ENCODE results near the gene CPEB3. TPM values are rescaled to one million over a fixed set of nuclear protein-coding genes. Genes with fewer than 3 reads are reported as not detected.

Gene CPEB3
- polyA plus RNA-seq, 2 of the 4 experiments (the other 2 are of a cell fraction) = 0.37 to 0.41 TPM

- Histone ChIP-seq H3K9me3 (no peaks in the 10 kb centered on the region), H3K4me1 (no peaks in the 10 kb centered on the region), H3K4me2 (no peak overlapping the region), H3K27ac (no peak overlapping the region), H3K4me3 (no peak overlapping the region)
- DNase-seq (ENCODE audit: low read depth in 1 of 2, low spot score in 1 of 2) = no peak
- TF ChIP-seq SREBF2 (IDR thresholded peaks at IDR 0.05) = no peak
- TF ChIP-seq ZFP36 (IDR thresholded peaks at IDR 0.05; ENCODE audit: borderline replicate concordance, partially characterized antibody) = no peak
- no peak for TF ChIP-seq CTCF (IDR thresholded peaks at IDR 0.05)
- no peak for TF ChIP-seq CHD4 (IDR thresholded peaks at IDR 0.05; ENCODE audit: borderline replicate concordance)
- no peak for TF ChIP-seq CBX2 (IDR thresholded peaks at IDR 0.05; ENCODE audit: borderline replicate concordance, low read depth)
- no peak for TF ChIP-seq KDM5A (IDR thresholded peaks at IDR 0.05)
- FAIRE-seq = no peak
- no peak for ATAC-seq
- POLR2A ChIA-PET = no interaction called here
- CTCF ChIA-PET = interaction anchor here (0.5 to 1.3 kb wide), 2 partner anchors 8 to 124 kb away, joined by 3 read pairs; no protein-coding TSS in a partner anchor
Measured at GRCh38 chr10:92208157-92208720, 82.6 kb downstream of the CPEB3 start.

- Histone ChIP-seq H3K4me1 (no peaks in the 10 kb centered on the region), H3K27ac (no peak overlapping the region), H3K4me3 (no peak overlapping the region), H3K9me3 (no peaks in the 10 kb centered on the region), H3K4me2 (no peak overlapping the region)
- CTCF ChIA-PET = no interaction called here
- FAIRE-seq (no peak), ATAC-seq (no peak), DNase-seq (ENCODE audit: low read depth in 1 of 2, low spot score in 1 of 2) (no peak)
- no peak for TF ChIP-seq FOSB (CRISPR knock-in tag; IDR thresholded peaks at IDR 0.05)
- no peak for TF ChIP-seq HES2 (IDR thresholded peaks at IDR 0.05)
- TF ChIP-seq USF2 (IDR thresholded peaks at IDR 0.05) = no peak
- TF ChIP-seq MAX (IDR thresholded peaks at IDR 0.05) = no peak
- no peak for TF ChIP-seq PHF8 (IDR thresholded peaks at IDR 0.05; ENCODE audit: borderline replicate concordance, low read depth)
- no peak for TF ChIP-seq ZNF302 (CRISPR knock-in tag; IDR thresholded peaks at IDR 0.05)
- TF ChIP-seq FOXS1 (CRISPR knock-in tag; IDR thresholded peaks at IDR 0.05) = no peak
- no peak for TF ChIP-seq ZFP36 (IDR thresholded peaks at IDR 0.05; ENCODE audit: borderline replicate concordance, partially characterized antibody)
- TF ChIP-seq HEYL (CRISPR knock-in tag; IDR thresholded peaks at IDR 0.05) = no peak
- TF ChIP-seq ATOH8 (CRISPR knock-in tag; IDR thresholded peaks at IDR 0.05; ENCODE audit: low read depth) = no peak
- POLR2A ChIA-PET = no interaction called here
- 53% methylated on average over 1 of the region's 1 CpG for WGBS (ENCODE audit: missing lambda C conversion rate)
Measured at GRCh38 chr10:92207061-92207460, 83.8 kb downstream of the CPEB3 start.

GRCh38 chr10:92203919-92204623 is 86.8 kb downstream of the CPEB3 start:
- Histone ChIP-seq H3K27ac (no peak overlapping the region), H3K4me1 (no peaks in the 10 kb centered on the region), H3K9me3 (no peaks in the 10 kb centered on the region), H3K4me2 (no peak overlapping the region), H3K4me3 (no peak overlapping the region)
- FAIRE-seq = no peak
- ATAC-seq = no peak
- 86% methylated on average over 6 of the region's 6 CpGs for WGBS (ENCODE audit: missing lambda C conversion rate)
- CTCF ChIA-PET = no interaction called here
- no peak for DNase-seq (ENCODE audit: low read depth in 1 of 2, low spot score in 1 of 2)
- POLR2A ChIA-PET = no interaction called here
- TF ChIP-seq SMC3 (IDR thresholded peaks at IDR 0.05) (no peak), CTCF (IDR thresholded peaks at IDR 0.05) (no peak), KDM1A (IDR thresholded peaks at IDR 0.05; ENCODE audit: low read depth) (no peak), ESRRA (IDR thresholded peaks at IDR 0.05; ENCODE audit: borderline replicate concordance, low read length) (no peak), RCOR1 (IDR thresholded peaks at IDR 0.05; ENCODE audit: low read depth, low read length) (no peak), HEYL (CRISPR knock-in tag; IDR thresholded peaks at IDR 0.05) (no peak), POLR2A (IDR thresholded peaks at IDR 0.05; ENCODE audit: low read length) (no peak), HOXB13 (CRISPR knock-in tag; IDR thresholded peaks at IDR 0.05; ENCODE audit: low read depth) (no peak), EP300 (IDR thresholded peaks at IDR 0.05) (no peak), ZSCAN20 (CRISPR knock-in tag; IDR thresholded peaks at IDR 0.05) (no peak), KDM5A (IDR thresholded peaks at IDR 0.05) (no peak), RFX5 (IDR thresholded peaks at IDR 0.05) (no peak), RARB (CRISPR knock-in tag; IDR thresholded peaks at IDR 0.05) (no peak), CBX8 (IDR thresholded peaks at IDR 0.05) (no peak)
